GM23248 (cell line): ENCODE data around the gene ANO1. TPM values are rescaled to one million over a fixed set of nuclear protein-coding genes. Genes with fewer than 3 reads are reported as not detected.

ENCODE experiments used
- DNase-seq: peaks from one replicate; pipeline ENCODE4 v3.0.0-alpha.2; 2015
- H2AFZ ChIP-seq: fragments of 200-600 bp; sonication (generic); 2 replicates; pipeline ENCODE4 v1.6.1; 2016; ENCODE audit warnings: antibody characterized with exemption
- H3F3A ChIP-seq: fragments of 200-600 bp; sonication (generic); 2 replicates; pipeline ENCODE4 v1.6.1; 2016; ENCODE audit warnings: mild to moderate bottlenecking, antibody characterized with exemption, mixed run types; ENCODE audit not compliant: insufficient read depth
- H3K27ac ChIP-seq: fragments of 200-600 bp; sonication (generic); 2 replicates; pipeline ENCODE4 v1.5.1; 2016; ENCODE audit warnings: mild to moderate bottlenecking
- H3K27me3 ChIP-seq: fragments of 200-600 bp; sonication (generic); replicated peaks from 2 replicates; pipeline ENCODE4 v1.6.1; 2016; ENCODE audit warnings: mild to moderate bottlenecking; ENCODE audit not compliant: insufficient read depth
- H3K36me3 ChIP-seq: fragments of 200-600 bp; sonication (generic); 2 replicates; pipeline ENCODE4 v1.6.1; 2016; ENCODE audit warnings: low read depth, mild to moderate bottlenecking
- H3K4me1 ChIP-seq: fragments of 200-600 bp; sonication (generic); 2 replicates; pipeline ENCODE4 v1.6.1; 2016; ENCODE audit warnings: mild to moderate bottlenecking; ENCODE audit not compliant: insufficient read depth
- H3K4me2 ChIP-seq: fragments of 200-600 bp; sonication (generic); one replicate; pipeline ENCODE4 v1.6.1; 2016; ENCODE audit warnings: mild to moderate bottlenecking; ENCODE audit not compliant: unreplicated experiment
- H3K4me3 ChIP-seq: fragments of 200-600 bp; sonication (generic); 2 replicates; pipeline ENCODE4 v1.5.1; 2016; ENCODE audit warnings: mild to moderate bottlenecking
- H3K79me2 ChIP-seq: fragments of 200-600 bp; sonication (generic); 2 replicates; pipeline ENCODE4 v1.6.1; 2016; ENCODE audit warnings: mild to moderate bottlenecking; ENCODE audit not compliant: insufficient read depth
- H3K9ac ChIP-seq: fragments of 200-600 bp; sonication (generic); 2 replicates; pipeline ENCODE4 v1.6.1; 2016; ENCODE audit warnings: mild to moderate bottlenecking
- H3K9me2 ChIP-seq: fragments of 200-600 bp; sonication (generic); 2 replicates; pipeline ENCODE4 v1.6.1; 2016; ENCODE audit warnings: mixed run types, mild to moderate bottlenecking, moderate library complexity; ENCODE audit not compliant: insufficient read depth
- H3K9me3 ChIP-seq: fragments of 200-600 bp; sonication (generic); one replicate; pipeline ENCODE4 v1.6.1; 2017; ENCODE audit warnings: low read depth
- H4K20me1 ChIP-seq: fragments of 200-600 bp; sonication (generic); 2 replicates; pipeline ENCODE4 v1.6.0; 2016; ENCODE audit not compliant: insufficient read depth
- EZH2 ChIP-seq: fragments of 200-600 bp; sonication (generic); IDR thresholded peaks from 2 replicates; pipeline ENCODE4 v1.6.1; 2018; ENCODE audit warnings: antibody characterized with exemption, mild to moderate bottlenecking; ENCODE audit not compliant: insufficient read depth, poor library complexity, severe bottlenecking
- EZH2phosphoT487 ChIP-seq: fragments of 200-600 bp; sonication (generic); IDR thresholded peaks from 2 replicates; pipeline ENCODE4 v1.6.1; 2018; ENCODE audit warnings: antibody characterized with exemption, moderate library complexity, mild to moderate bottlenecking, low read depth; ENCODE audit not compliant: insufficient read depth
- WGBS, 2 experiments: methylation state at CpG; one replicate each; pipeline ENCODE4 v1.1.6; 2015 to 2017; ENCODE audit warnings: low lambda C conversion rate in 2 of 2, low coverage in 1 of 2; ENCODE audit errors: missing lambda C conversion rate in 2 of 2; 5-methylcytosine and 5-hydroxymethylcytosine counted together
- in situ Hi-C: fragments of 300-500 bp; cut with MboI; formaldehyde crosslinking; loops from 2 replicates; pipeline ENCODE4 v1.15.0; 2020
- polyA plus RNA-seq: library from polyadenylated mRNA; unstranded; fragments of >200 nt; fragmentation: Nextera tagmentation; extraction: Ambion mirVana; gene quantifications from 2 replicates; pipeline ENCODE4 v1.2.1, GENCODE V29; 2016
- total RNA-seq: library from RNA; depleted of rRNA; stranded (reverse); fragments of >200 nt; shearing (Covaris generic); gene quantifications from 2 replicates; pipeline ENCODE4 v1.2.3, GENCODE V29; 2014

ANO1 gene
- total and polyA plus RNA-seq, 2 experiments from 2014 or later, result 0.97 TPM; not detected in 1

DNA sequence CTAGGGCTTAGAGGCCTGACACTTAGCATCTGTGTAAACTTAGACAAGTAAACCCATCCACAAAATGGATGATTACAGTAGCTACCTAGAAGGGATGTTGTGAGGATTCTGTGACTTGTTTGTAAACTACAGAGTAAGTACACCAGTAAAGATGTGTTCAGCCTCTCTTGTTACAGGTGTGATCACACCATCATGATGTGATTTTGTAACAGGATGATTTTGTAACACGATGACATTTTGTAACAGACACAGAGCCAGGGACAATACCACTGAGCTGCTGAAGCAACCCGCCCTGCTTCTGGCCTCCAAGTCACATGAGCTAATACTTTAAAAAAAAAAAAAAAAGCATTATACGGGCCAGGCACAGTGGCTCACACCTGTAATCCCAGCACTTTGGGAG, 142.0 kb downstream of the ANO1 start:
- H3K9me3 ChIP-seq, result no peaks in the 10 kb centered on the region
- H4K20me1 ChIP-seq, result no peaks in the 10 kb centered on the region
- WGBS, 2 experiments, result 49 to 53% methylated on average over 3 of the region's 3 CpGs
- no peaks in the 10 kb centered on the region for H3K79me2 ChIP-seq
- H3K9me2 ChIP-seq, result no peaks in the 10 kb centered on the region
- TF ChIP-seq EZH2, result no peak
- no peak for TF ChIP-seq EZH2phosphoT487
- no peaks in the 10 kb centered on the region for H3K4me1 ChIP-seq
- H3K36me3 ChIP-seq, result no peaks in the 10 kb centered on the region
- no peak overlapping the region for H2AFZ ChIP-seq
- no peaks in the 10 kb centered on the region for H3F3A ChIP-seq
- in situ Hi-C loops, result no loop called here
- DNase-seq, result no peak
- no peak overlapping the region for H3K9ac ChIP-seq
- no peak overlapping the region for H3K27ac ChIP-seq
- H3K4me2 ChIP-seq, result no peak overlapping the region
- H3K27me3 ChIP-seq, result peaks cover 19% of the 10 kb centered on the region; the same call in 1 of the 2 replicates
- no peak overlapping the region for H3K4me3 ChIP-seq

DNA sequence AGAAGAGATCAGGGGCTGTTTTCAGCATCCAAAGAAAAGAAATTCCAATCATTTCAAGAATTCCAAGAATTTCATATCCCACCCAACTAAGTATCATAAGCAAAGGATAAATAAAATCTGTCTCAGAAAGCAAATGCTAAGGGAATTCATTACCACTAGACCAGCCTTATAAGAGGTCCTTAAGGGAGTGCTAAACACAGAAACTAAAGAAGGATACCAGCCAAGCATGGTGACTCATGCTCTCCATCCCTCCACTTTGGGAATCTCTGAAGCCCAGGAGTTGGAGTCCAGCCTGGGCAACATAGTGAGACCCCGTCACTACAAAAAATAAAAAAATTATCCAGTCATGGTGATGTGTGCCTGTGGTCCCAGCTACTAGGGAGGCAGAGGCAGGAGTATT, 142.8 kb downstream of the ANO1 start:
- H4K20me1 ChIP-seq, result no peaks in the 10 kb centered on the region
- no peak overlapping the region for H3K27ac ChIP-seq
- TF ChIP-seq EZH2, result no peak
- TF ChIP-seq EZH2phosphoT487, result no peak
- H3K4me2 ChIP-seq, result no peak overlapping the region
- H3F3A ChIP-seq, result no peaks in the 10 kb centered on the region
- peaks cover 27% of the 10 kb centered on the region; the same call in 1 of the 2 replicates for H3K27me3 ChIP-seq
- no peak overlapping the region for H3K4me3 ChIP-seq
- in situ Hi-C loops, result no loop called here
- no peaks in the 10 kb centered on the region for H3K9me2 ChIP-seq
- no peaks in the 10 kb centered on the region for H3K36me3 ChIP-seq
- 36 to 44% methylated on average over 1 of the region's 1 CpG for WGBS, 2 experiments
- no peaks in the 10 kb centered on the region for H3K9me3 ChIP-seq
- no peak overlapping the region for H2AFZ ChIP-seq
- no peaks in the 10 kb centered on the region for H3K4me1 ChIP-seq
- DNase-seq, result no peak
- no peak overlapping the region for H3K9ac ChIP-seq
- no peaks in the 10 kb centered on the region for H3K79me2 ChIP-seq

DNA sequence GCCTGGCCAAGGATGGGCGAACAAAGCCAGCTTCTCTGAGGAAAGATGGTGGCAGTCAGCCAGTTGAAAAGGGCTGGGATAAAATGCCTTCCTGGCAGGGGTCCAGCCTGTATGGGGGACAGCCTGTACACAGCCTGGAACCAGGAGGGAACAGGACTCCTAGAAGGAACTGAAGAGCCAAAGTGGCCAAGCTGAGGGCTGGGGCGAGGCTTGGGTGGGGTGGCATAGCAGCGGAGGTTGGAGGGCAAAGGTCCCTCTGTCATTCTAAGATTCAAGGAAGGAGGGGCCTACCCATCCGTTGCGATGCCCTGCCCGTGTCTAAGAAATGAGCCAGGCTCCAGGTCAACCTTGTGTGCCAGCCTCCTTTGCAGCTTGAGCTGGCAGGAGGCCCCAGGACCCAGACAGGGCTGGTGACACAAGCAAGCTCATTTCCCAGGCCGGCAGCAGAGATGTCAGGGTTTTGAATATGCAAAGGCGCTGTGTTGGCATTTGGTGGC, 147.6 kb downstream of the ANO1 start:
- Histone ChIP-seq H3F3A (no peaks in the 10 kb centered on the region), H4K20me1 (no peaks in the 10 kb centered on the region), H3K4me3 (no peak overlapping the region), H3K9ac (no peak overlapping the region), H3K27me3 (peaks cover 54% of the 10 kb centered on the region), H3K4me2 (no peak overlapping the region), H3K4me1 (no peaks in the 10 kb centered on the region), H3K9me2 (no peaks in the 10 kb centered on the region), H2AFZ (no peak overlapping the region), H3K36me3 (no peaks in the 10 kb centered on the region), H3K27ac (no peak overlapping the region), H3K9me3 (no peaks in the 10 kb centered on the region), H3K79me2 (no peaks in the 10 kb centered on the region)
- DNase-seq, result no peak
- in situ Hi-C loops, result no loop called here
- no peak for TF ChIP-seq EZH2phosphoT487
- no peak for TF ChIP-seq EZH2
- WGBS, 2 experiments, result 44 to 50% methylated on average over 6 to 8 of the region's 8 CpGs

DNA sequence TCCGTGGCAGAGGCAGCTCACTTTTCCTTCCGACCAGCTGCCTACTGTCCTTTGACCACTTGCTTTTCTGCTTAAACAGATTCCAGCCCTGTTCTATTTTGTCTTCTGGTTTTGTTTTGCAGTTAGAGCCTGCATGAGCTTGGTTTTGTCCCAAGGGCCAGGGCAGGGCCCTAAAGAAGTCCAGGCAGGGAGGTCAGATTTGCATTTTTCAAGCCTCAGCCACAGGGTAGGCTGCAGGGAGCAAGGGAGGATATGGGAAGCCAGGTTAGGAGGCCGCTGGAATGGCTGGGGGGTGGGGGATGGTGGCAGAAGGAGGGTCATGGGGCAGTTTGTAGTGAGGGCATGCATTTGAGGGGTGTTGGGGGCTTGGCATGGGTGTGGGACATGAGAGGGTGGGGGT, 148.1 kb downstream of the ANO1 start:
- no peak for DNase-seq
- in situ Hi-C loops, result no loop called here
- Histone ChIP-seq H3K4me2 (no peak overlapping the region), H3K4me1 (no peaks in the 10 kb centered on the region), H3K9me3 (no peaks in the 10 kb centered on the region), H4K20me1 (no peaks in the 10 kb centered on the region), H3K27me3 (peaks cover 58% of the 10 kb centered on the region), H2AFZ (no peak overlapping the region), H3F3A (no peaks in the 10 kb centered on the region), H3K9me2 (no peaks in the 10 kb centered on the region), H3K27ac (no peak overlapping the region), H3K9ac (no peak overlapping the region), H3K79me2 (no peaks in the 10 kb centered on the region), H3K4me3 (no peak overlapping the region), H3K36me3 (no peaks in the 10 kb centered on the region)
- TF ChIP-seq EZH2 (no peak), EZH2phosphoT487 (no peak)
- 55 to 58% methylated on average over 3 of the region's 3 CpGs for WGBS, 2 experiments

DNA sequence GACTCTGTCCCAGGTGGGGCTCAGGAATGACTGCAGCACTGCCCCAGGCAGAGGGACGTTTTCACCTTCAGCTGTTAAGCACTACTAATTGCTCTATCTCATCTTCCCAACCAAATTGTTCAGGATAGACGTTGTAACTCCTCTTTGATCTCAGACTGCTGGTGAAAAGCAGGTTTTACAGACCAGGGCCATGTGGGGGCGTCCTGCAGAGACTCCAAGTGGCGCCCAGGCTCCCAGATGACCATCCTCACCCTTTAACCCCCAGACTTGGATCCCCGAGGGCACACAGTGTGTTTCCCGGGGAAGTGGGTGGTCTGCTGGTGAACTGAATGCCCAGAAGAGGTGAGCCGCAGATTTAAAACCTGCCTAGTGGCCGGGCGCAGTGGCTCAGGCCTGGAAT, 148.8 kb downstream of the ANO1 start:
- Histone ChIP-seq H3K9me2 (no peaks in the 10 kb centered on the region), H3K79me2 (no peaks in the 10 kb centered on the region), H3K27ac (no peak overlapping the region), H3K4me2 (no peak overlapping the region), H3K9ac (no peak overlapping the region), H3K4me3 (no peak overlapping the region), H3F3A (no peaks in the 10 kb centered on the region), H4K20me1 (no peaks in the 10 kb centered on the region), H2AFZ (no peak overlapping the region), H3K9me3 (no peaks in the 10 kb centered on the region), H3K27me3 (peaks cover 61% of the 10 kb centered on the region), H3K36me3 (no peaks in the 10 kb centered on the region), H3K4me1 (no peaks in the 10 kb centered on the region)
- no peak for TF ChIP-seq EZH2
- no peak for TF ChIP-seq EZH2phosphoT487
- peak; percentile 38 for DNase-seq
- in situ Hi-C loops, result no loop called here
- 55 to 62% methylated on average over 9 of the region's 9 CpGs for WGBS, 2 experiments
